ENCODE measurements around the gene PRSS57. TPM values are rescaled to one million over a fixed set of nuclear protein-coding genes. Genes with fewer than 3 reads are reported as not detected.

Gene PRSS57
- total and polyA plus RNA-seq, 2 of the 13 experiments (the other 11 are each of a cell fraction or from before 2014, with no cell fraction given) = 0.12 TPM; not detected in 1

DNA sequence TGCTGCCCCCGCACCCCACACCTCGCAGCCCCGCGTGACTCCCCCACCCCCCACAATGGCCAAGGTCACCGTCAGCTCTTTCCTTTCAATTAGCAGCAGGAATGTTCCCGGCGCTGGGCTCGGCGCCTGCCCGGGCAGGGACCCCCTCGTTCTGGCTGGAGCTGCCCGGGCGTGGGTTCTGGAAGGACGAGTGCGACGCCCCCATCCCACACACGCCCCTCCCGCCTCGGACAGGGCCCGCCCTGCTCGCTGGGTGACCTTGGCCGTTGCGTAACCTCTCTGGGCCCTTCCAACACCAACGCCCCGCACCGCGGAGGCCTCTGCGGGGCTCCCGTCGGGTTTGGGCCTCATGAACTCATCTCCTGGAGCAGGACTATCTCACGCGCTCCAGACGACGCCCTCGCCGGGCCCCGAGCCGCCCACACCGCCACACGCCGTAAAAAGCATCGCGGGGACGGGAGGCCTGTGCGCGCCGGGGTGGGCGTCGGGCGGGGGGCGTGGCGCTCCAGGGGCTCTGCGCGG lies 23.8 kb upstream of the PRSS57 start (continued):
- TF ChIP-seq, protein P1, sequence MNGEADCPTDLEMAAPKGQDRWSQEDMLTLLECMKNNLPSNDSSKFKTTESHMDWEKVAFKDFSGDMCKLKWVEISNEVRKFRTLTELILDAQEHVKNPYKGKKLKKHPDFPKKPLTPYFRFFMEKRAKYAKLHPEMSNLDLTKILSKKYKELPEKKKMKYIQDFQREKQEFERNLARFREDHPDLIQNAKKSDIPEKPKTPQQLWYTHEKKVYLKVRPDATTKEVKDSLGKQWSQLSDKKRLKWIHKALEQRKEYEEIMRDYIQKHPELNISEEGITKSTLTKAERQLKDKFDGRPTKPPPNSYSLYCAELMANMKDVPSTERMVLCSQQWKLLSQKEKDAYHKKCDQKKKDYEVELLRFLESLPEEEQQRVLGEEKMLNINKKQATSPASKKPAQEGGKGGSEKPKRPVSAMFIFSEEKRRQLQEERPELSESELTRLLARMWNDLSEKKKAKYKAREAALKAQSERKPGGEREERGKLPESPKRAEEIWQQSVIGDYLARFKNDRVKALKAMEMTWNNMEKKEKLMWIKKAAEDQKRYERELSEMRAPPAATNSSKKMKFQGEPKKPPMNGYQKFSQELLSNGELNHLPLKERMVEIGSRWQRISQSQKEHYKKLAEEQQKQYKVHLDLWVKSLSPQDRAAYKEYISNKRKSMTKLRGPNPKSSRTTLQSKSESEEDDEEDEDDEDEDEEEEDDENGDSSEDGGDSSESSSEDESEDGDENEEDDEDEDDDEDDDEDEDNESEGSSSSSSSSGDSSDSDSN (CRISPR knock-in tag; IDR thresholded peaks at IDR 0.05) = peak; percentile 90
- TF ChIP-seq ZNF772 (CRISPR knock-in tag; IDR thresholded peaks at IDR 0.05) (peak; percentile 50; the same call in 1 of the 2 replicates), RNF2 (conservative IDR thresholded peaks at IDR 0.05; ENCODE audit: low read depth) (no peak), ZNF264 (CRISPR knock-in tag; IDR thresholded peaks at IDR 0.05) (0 out of 2 replicates have a peak, but pooled peaks have one; percentile 32), FOXM1 (CRISPR knock-in tag; IDR thresholded peaks at IDR 0.05) (no peak), ZNF235 (CRISPR knock-in tag; IDR thresholded peaks at IDR 0.05; ENCODE audit: borderline replicate concordance) (0 out of 2 replicates have a peak, but pooled peaks have one; percentile 61), GATAD2A (CRISPR knock-in tag; IDR thresholded peaks at IDR 0.05) (peak; percentile 55), TMF1 (CRISPR knock-in tag; IDR thresholded peaks at IDR 0.05; ENCODE audit: low read depth) (no peak), KLF15 (CRISPR knock-in tag; IDR thresholded peaks at IDR 0.05; ENCODE audit: borderline replicate concordance) (peak; percentile 70; the same call in 1 of the 2 replicates), DNMT1 (CRISPR knock-in tag; IDR thresholded peaks at IDR 0.05) (no peak), KLF16 (CRISPR knock-in tag; IDR thresholded peaks at IDR 0.05) (peak in 1 of 2 experiments; percentile 44; a peak in 1 of 4 replicates), RBM39 (IDR thresholded peaks at IDR 0.05; ENCODE audit: low read depth, low read length, poor library complexity, severe bottlenecking) (no peak), HNF4A (CRISPR knock-in tag; IDR thresholded peaks at IDR 0.05) (peak; percentile 53; the same call in 1 of the 2 replicates), ZNF253 (CRISPR knock-in tag; IDR thresholded peaks at IDR 0.05; ENCODE audit: borderline replicate concordance) (peak; percentile 36; the same call in 1 of the 2 replicates), HIVEP1 (CRISPR knock-in tag; IDR thresholded peaks at IDR 0.05) (0 out of 2 replicates have a peak, but pooled peaks have one; percentile 17)
- TF ChIP-seq, protein P2, sequence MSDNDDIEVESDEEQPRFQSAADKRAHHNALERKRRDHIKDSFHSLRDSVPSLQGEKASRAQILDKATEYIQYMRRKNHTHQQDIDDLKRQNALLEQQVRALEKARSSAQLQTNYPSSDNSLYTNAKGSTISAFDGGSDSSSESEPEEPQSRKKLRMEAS (IDR thresholded peaks at IDR 0.05) = peak; percentile 71
- TF ChIP-seq, protein P3, sequence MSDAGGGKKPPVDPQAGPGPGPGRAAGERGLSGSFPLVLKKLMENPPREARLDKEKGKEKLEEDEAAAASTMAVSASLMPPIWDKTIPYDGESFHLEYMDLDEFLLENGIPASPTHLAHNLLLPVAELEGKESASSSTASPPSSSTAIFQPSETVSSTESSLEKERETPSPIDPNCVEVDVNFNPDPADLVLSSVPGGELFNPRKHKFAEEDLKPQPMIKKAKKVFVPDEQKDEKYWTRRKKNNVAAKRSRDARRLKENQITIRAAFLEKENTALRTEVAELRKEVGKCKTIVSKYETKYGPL (CRISPR knock-in tag; IDR thresholded peaks at IDR 0.05) = peak; percentile 89
- TF ChIP-seq, protein P4, sequence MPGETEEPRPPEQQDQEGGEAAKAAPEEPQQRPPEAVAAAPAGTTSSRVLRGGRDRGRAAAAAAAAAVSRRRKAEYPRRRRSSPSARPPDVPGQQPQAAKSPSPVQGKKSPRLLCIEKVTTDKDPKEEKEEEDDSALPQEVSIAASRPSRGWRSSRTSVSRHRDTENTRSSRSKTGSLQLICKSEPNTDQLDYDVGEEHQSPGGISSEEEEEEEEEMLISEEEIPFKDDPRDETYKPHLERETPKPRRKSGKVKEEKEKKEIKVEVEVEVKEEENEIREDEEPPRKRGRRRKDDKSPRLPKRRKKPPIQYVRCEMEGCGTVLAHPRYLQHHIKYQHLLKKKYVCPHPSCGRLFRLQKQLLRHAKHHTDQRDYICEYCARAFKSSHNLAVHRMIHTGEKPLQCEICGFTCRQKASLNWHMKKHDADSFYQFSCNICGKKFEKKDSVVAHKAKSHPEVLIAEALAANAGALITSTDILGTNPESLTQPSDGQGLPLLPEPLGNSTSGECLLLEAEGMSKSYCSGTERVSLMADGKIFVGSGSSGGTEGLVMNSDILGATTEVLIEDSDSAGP (CRISPR knock-in tag; IDR thresholded peaks at IDR 0.05; ENCODE audit: borderline replicate concordance) = peak; percentile 34; the same call in 1 of the 2 replicates
- TF ChIP-seq, protein P5, sequence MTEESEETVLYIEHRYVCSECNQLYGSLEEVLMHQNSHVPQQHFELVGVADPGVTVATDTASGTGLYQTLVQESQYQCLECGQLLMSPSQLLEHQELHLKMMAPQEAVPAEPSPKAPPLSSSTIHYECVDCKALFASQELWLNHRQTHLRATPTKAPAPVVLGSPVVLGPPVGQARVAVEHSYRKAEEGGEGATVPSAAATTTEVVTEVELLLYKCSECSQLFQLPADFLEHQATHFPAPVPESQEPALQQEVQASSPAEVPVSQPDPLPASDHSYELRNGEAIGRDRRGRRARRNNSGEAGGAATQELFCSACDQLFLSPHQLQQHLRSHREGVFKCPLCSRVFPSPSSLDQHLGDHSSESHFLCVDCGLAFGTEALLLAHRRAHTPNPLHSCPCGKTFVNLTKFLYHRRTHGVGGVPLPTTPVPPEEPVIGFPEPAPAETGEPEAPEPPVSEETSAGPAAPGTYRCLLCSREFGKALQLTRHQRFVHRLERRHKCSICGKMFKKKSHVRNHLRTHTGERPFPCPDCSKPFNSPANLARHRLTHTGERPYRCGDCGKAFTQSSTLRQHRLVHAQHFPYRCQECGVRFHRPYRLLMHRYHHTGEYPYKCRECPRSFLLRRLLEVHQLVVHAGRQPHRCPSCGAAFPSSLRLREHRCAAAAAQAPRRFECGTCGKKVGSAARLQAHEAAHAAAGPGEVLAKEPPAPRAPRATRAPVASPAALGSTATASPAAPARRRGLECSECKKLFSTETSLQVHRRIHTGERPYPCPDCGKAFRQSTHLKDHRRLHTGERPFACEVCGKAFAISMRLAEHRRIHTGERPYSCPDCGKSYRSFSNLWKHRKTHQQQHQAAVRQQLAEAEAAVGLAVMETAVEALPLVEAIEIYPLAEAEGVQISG (CRISPR knock-in tag; IDR thresholded peaks at IDR 0.05) = peak; percentile 35; the same call in 1 of the 2 replicates
- TF ChIP-seq, protein P6, sequence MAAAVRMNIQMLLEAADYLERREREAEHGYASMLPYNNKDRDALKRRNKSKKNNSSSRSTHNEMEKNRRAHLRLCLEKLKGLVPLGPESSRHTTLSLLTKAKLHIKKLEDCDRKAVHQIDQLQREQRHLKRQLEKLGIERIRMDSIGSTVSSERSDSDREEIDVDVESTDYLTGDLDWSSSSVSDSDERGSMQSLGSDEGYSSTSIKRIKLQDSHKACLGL (CRISPR knock-in tag; IDR thresholded peaks at IDR 0.05) = 0 out of 2 replicates have a peak, but pooled peaks have one; percentile 54

Measured in HepG2 (cell line).